ENCODE measurements around the gene BRAF.
"Not testable (repeated sequence)": the region's sequence is repeated elsewhere in the genome, so short reads cannot be mapped to it uniquely, and the experiment has no call there.

The BRAF gene

DNA sequence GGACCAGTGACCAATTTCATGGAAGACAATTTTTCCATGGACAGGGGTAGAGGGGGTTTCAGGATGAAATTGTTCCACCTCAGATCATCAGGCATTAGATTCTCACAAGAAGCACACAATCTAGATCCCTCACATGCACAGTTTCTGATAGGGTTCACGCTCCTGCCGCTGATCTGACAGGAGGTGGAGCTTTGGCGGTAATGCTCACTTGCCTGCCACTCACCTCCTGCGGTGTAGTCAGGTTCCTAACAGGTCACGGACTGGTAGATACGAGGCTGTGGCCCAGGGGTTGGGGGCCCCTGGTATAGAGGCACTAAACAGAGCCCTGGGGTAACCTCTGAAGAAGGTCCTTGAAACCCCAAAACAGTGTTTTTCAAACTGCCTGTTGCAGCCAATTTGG, 6.5 kb downstream of the BRAF start:
- no peak for DNase-seq (ENCODE audit: low read depth in 3 of 3)

DNA sequence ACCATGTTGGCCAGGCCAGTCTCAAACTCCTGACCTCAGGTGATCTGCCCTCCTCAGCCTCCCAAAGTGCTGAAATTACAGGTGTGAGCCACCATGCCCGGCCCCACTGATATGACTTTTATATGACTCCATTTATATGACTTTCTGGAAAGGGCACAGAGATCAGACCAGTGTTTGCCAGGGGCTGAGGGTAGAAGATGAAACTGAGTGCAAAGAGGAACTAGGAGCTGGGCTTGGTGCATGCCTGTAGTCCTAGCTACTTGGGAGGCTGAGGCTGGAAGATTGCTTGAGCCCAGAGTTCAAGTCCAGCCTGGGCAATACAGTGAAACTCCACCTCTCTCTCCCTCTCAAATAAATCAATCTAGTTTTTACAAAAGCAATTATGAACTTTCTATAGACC, 7.5 kb downstream of the BRAF start:
- DNase-seq (ENCODE audit: low read depth in 3 of 3) = no peak

DNA sequence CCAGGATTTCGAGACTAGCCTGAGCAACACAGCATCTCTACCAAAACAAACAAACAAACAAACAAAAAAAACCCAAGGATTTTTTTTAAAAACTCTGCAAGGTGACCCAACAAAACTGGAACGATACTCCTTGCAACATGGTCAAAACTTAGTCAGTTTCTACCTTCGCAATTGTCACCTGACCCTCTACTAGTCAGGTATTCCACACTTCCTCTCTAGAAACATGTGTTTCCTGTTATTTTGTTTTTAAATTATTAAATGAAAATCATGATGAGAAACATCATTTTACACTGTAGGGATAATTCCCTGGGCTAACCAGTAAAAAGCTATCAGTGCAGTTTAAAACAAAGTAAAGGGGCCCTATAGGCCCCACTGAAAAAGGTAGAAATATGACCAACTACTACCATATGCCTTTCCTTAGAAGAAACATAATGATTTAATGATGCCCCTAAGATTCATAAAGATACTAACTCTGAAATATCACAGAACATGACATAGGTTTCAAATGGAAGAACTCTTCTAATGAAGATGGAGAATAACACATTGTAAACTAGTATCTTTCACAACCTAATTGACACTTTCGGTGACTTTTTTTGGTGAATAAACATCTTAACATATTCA, 8.7 kb downstream of the BRAF start:
- DNase-seq (ENCODE audit: low read depth in 3 of 3) = no peak

DNA sequence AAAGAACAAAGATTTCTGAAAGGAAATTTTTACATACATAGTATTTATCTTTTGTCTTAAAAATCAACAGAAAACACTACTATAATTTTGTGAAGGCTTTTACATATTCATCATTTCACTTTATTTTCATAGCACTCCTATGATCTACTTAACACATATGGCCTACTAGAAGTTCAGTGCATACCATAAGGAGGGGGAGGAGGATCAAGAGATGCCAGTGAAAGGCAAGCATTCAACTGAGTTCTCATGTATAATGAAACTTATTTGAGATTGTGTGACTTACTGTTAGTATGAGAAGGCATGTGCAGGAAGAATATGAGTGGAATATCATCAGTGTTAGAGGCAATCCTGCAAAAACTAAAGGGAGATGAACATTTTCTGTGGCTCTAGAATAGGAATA, 10.6 kb downstream of the BRAF start:
- no peak for DNase-seq (ENCODE audit: low read depth in 3 of 3)

DNA sequence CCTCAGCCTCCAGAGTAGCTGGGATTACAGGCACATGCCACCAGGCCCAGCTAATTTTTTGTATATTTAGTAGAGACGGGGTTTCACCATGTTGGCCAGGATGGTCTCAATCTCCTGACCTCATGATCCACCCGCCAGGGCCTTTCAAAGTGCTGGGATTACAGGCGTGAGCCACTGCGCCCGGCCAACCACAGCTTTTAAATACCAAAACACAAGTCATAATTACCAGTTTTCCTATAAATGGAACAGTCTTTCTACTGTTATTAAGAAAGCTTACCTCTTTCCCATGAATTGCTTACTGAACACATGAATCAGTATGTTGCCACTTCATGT, 11.2 kb downstream of the BRAF start:
- DNase-seq (ENCODE audit: low read depth in 3 of 3) = not testable (repeated sequence)

DNA sequence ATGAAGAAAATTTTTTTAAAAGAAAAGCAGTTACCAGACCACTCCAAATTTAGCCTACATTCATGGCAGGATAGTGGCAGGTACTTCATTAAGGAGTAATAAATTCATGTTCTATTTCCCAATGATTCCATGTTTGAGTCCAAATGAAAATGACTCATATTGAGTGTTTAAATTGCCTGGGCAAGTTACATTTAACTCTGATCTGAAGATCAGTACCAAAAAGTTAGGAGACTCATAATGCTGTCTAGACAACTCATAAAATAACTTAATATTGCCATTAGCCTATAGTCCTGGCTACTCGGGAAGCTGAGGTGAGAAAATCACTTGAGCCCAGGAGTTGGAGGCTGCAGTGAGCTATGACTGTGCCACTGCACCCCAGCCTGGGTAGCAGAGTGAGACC, 13.0 kb downstream of the BRAF start:
- DNase-seq (ENCODE audit: low read depth in 3 of 3) = no peak

DNA sequence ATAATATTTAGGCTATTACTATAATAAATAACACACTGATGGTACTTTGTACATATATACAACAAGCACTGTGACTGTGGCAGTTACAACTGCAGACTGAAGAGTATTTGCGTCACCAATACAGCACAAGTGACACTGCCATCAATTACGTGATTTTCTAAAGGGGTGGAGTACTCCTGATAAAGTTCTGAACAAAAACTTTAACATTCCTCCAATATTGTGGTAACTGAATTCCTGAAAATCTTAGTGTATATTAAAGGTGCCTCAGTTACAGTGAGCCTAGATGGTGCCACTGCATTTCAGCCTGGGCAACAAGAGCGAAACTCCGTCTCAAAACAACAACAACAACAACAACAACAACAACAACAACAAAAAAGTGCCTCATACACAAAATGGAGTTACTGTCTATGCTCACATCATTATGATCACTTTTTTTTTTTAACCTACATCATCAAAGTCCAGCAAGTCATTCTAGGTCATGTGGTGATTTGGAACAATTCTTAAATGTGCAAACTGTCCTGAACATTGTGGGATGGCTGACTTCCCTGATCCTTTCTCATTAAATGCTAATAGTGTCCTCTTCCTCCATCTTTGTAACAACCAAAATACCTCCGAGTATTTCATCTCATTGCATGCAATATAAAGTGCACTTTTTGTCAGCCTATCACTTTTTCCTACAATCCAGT, 15.1 kb downstream of the BRAF start:
- no peak for DNase-seq (ENCODE audit: low read depth in 3 of 3)

DNA sequence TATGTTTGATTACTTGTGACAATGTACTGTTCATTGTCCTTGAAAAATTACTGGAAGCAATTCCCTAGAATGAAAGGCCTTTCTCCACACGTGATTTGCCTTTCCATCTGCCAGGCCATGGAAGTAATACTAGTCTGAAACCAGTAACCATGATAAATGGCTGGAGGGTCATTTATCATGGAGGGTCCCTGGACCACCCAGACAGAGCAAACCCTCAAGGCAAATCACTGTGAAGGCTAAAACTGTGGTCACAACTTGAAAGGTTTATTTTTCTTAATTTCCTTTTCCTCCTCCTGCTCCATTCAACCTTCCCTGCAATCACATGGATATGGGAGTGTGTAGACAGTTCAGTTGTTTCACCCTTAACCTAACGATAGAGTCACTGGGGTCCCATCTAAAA, 16.4 kb downstream of the BRAF start:
- no peak for DNase-seq (ENCODE audit: low read depth in 3 of 3)

DNA sequence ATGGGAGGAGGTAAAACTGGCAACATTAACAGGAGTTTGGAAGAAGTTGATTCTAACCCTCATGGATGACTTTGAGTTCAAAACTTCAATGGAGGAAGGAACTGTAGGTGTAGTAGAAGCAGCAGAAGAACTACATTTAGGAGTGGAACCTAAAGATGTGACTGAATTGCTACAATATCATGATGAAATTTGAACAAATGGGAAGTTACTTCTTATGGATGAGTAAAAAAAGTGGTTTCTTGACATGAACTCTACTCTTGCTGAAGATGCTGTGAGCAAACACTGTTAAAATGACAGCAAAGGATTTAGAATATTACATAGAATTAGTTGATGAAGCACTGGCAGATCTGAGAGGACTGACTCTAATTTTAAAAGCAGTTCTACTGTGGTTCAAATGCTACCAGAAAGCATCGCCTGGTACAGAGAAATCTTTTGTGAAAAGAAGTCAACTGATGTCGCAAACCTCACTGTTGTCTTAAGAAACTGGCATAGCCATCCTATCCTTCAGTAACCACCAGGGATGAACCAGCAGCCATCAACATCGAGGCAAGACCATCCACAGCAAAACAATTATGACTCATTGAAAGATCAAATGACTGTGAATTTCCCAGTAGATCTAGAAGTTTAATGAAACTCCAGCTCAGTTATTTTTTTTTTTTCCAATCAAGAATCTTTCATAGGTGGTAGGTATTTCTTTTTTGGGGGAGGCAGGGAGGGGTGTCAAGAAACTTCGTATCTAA, 20.8 kb downstream of the BRAF start:
- DNase-seq (ENCODE audit: low read depth in 3 of 3) = no peak

DNA sequence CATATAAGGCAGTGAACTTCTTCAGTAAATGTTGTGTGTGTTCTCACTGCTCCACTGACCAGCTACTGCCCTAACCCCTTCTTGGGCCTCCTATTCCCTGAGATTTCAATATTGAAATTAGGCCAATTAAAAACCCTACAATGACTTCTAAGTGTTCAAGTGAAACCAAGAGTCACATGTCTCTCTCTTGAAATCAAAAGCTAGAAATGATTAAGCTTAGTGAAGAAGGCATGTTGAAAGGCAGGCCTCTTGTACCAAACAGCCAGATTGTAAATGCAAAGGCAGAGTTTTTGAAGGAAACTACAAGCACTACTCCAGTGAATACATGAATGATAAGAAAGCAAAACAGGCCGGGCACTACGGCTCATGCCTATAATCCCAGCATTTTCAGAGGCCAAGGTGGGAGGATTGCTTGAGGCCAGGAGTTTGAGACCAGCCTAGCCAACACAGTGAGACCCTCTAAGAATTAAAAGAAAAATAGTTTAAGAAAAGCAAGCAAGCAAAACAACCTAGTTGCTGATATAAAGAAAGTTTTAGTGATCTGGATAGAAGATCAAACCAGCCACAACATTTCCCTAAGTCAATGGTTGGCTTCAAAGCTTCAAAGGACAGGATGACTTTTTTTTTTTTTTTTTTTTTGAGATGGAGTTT, 22.3 kb downstream of the BRAF start:
- no peak for DNase-seq (ENCODE audit: low read depth in 3 of 3)

DNA sequence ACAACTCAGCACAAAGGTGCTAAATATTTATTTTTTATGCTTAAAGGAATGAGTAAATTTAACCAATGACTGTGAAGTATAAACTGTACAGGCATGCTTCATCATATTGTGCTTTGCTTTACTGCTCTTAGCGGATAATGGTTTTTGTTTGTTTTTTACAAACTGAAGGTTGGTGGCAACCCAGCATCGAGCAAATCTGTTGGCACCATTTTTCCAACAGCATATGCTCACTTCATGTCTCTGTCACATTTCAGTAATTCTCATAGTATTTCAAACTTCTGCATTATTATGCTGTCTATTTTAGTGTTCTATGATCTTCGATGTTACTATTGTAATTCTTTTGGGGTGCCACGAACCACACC, 22.8 kb downstream of the BRAF start:
- DNase-seq (ENCODE audit: low read depth in 3 of 3) = no peak

DNA sequence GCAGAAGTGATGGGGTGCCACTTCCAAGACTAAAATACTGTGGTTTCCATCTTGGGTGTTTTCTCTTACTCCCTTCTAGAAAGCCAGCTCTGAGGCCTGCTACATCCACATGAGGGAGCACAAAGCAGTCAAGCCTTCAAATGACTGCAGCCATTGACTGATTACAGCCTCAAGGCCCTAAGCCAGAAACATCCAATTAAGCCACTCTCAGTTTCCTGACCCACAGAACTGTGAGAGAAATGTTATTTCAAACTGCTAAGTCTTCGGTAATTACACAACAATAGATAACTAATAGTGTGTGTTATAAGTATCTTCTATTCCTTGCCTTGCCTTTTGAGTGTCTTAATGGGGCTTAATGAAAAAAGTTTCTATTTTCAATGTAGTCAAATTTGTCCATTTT, 24.8 kb downstream of the BRAF start:
- DNase-seq (ENCODE audit: low read depth in 3 of 3) = no peak

DNA sequence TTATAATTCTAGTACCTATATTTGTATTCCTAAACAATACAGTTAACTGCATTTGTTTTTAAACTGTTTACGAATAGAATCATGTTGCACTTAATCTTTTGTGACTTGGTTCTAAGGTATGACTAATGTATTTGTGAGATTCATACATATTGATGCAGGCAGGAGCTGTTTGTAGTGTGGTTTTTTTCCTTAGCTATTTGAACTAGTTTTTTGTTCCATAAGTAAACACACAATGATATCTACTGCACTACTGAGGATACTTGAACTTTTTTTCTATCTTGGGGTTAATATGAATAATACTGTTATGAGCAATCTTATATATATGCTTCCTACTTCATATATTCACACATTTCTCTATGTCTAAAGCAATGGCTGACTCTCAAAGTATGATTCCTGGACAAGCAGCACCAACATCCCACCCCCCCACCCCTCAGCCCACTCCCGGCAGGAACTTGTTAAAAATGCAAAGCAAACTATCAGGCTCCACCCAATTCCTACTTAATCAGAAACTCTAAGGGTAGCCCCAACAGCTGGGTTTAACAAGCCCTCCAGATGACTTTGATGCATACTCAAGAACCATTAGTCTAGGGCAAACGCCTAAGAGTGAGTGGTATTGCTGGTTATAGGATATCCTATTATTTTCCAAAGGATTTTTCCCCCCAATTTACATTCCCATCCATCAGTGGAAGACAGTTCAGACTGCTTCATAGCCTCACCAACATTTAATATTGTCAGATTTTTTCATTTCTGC, 25.8 kb downstream of the BRAF start:
- no peak for DNase-seq (ENCODE audit: low read depth in 3 of 3)

DNA sequence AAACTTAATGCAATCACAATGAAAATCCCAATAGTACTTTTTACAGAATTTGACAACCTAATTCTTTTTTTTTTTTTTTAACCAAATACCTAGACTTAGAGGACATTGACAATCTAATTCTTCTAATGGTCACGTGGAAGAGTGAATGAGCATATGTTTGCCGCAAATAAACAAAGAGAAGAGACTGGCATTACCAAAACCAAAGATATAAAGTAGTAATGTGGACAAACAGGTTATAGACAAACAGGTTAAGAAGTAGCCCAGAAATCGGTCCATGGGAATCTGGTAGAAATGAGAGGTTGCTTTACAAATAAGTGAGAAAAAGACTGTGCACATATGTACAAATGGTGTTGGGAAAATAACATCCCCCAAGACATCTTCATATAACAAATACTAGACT, 27.7 kb downstream of the BRAF start:
- DNase-seq (ENCODE audit: low read depth in 3 of 3) = no peak

DNA sequence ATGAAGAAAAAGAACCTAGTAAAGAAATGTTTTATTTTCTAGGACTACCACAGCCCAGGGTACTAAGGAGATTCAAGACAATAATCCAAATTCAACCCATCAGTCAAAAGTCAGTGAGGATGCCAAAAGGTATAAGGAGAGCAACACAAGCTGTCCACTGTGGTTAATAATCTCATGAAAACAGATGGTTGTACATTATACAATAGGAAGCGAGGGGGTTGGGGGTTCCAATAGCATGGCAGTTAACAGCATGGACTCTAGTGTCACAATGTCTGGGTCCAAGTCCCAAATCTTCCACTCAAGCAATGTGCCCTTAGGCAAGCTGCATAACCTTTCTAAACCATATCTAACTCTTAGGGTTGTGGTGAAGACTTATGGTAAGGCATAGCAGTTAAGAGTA, 35.1 kb downstream of the BRAF start:
- no peak for DNase-seq (ENCODE audit: low read depth in 3 of 3)

DNA sequence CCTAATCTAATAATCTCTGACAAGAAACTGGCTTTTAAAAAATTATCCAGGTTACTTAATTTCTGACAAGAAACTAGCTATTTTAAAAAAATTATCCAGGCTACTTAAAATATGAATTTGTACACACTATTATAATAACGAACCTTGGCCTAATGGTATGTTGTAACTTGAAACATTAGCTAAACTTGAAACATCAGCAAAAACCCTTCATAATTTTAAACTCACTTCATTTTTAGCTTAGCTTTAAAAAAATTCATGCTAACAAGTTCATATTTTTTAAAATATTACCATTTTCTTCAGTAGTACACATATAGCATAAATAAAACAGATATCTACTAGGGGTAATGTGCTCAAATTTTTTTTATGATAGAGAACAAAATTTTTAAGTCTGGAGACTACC, 35.6 kb downstream of the BRAF start:
- no peak for DNase-seq (ENCODE audit: low read depth in 3 of 3)

DNA sequence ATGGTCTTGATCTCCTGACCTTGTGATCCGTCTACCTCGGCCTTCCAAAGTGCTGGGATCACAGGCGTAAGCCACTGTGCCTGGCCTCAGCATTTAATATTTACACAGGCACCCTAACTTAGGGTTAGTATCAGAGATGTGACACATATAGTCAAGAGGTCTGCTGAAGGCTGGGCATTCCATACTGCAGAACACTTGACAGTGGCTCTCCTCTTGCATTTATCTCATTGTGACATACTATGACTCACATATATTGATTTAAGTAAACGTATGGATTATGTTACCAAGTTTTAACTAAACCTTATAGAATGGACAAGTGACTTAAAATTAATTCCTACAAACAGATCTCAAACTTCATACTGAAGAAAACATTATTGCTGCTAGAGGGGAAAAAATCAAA, 36.6 kb downstream of the BRAF start:
- DNase-seq (ENCODE audit: low read depth in 3 of 3) = no peak

DNA sequence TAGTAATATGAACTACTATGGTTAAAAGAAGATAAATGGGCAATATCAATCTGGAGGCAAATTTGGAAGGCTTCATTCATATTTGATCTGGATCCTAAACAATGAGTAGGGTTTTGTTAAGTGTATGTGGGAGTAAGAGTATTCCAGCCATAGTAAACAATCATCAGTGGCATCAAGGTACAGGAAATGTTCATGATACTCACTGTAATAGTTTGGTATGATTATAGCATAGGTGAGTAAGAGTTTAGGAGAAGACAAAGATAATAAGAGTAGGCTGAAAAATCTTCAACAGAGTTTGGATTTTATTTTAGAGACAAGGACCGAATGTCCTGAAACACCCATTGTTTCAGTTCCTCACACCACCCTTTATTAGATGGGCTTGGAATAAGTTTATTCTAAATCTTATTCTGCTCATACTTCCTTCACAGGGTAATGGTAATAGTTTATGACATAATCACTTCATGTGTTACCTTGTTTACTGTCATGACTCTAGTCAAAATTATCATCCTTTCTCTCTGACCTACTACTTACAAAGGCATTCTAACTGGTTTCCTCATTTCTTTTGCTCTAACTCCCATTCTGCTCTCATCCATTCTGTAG, 38.9 kb downstream of the BRAF start:
- DNase-seq (ENCODE audit: low read depth in 3 of 3) = no peak

DNA sequence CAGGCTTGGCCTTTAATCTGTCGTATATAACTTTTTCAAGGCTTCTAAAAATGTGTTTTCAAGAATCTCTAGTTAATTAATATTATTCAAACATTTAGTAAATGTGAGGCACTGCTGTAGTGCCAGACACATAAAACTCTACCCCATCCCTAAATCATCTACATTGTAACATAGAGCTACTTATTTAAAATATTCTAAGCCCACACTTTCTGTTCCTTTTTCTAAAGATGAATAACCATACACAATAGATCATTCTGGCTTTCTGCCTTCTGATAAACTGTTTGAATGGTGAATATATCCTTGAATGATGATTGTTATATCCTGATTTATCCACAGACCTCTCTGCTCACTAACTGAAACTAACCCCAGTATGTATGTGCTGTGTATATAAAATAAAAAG, 41.4 kb downstream of the BRAF start:
- no peak for DNase-seq (ENCODE audit: low read depth in 3 of 3)

DNA sequence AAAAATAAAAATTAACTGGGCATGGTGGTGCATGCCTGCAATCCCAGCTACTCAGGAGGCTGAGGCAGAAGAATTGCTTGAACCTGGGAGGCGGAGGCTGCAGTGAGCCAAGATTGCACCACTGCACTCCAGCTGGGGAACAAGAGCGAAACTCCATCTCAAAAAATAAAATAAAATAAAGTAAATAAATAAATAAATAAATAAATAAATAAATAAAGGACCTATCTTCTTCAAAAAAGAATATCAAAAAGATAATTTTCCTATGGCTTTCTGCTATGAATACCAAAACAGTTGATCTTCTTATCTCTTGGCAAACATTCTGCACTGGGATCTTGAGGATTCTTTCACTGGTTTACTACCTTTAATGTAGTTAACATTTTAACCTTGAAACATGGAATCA, 41.9 kb downstream of the BRAF start:
- not testable (repeated sequence) for DNase-seq (ENCODE audit: low read depth in 3 of 3)

DNA sequence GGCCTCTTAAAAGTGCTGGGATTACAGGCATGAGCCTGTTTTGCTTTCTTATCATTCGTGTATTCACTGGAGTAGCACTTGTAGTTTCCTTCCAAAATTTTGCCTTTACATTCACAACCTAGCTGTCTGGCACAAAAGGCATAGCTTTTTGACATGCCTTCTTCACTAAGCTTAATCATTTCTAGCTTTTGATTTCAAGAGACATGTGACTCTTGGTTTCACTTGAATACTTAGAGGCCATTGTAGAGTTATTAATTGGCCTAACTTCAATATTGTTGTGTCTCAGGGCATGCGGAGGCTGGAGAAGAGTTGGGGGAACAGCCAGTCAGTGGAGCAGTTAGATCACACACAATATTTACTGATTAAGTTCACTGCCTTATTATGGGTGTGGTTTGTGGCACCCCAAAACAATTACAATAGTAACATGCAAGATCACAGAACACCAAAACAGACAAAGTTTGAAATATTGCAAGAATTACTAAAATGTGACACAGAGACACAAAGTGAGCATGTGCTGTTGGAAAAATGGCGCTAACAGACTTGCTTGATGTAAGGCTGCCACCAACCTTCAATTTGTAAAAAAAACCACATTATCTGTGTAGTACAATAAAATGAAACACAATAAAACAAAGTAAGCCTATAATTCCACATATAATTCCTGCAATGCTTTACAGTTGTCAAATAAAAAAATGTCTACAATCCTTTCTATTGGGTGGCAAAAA, 43.1 kb downstream of the BRAF start:
- DNase-seq (ENCODE audit: low read depth in 3 of 3) = no peak

Data from stimulated activated CD4-positive, alpha-beta T cell treated with anti-CD3 and anti-CD28 coated beads, TNF-alpha, amount 100 ng/mL, for 4 hours (primary cell).